ENCODE measurements around the gene GEMIN5. TPM values are rescaled to one million over a fixed set of nuclear protein-coding genes. Genes with fewer than 3 reads are reported as not detected.

GEMIN5 gene
- total and polyA plus RNA-seq, 2 of the 8 experiments (the other 6 are each of a cell fraction or from before 2014, with no cell fraction given): 12.8 to 47.0 TPM

- TF ChIP-seq CHD7 (IDR thresholded peaks at IDR 0.05; ENCODE audit: insufficient replicate concordance, low read length): no peak
- no peak for TF ChIP-seq CHD1 (IDR thresholded peaks at IDR 0.05; ENCODE audit: low read depth, low read length)
- no peak for TF ChIP-seq SP1 (IDR thresholded peaks at IDR 0.05; ENCODE audit: low read depth, low read length)
- no peak for TF ChIP-seq SAP30 (IDR thresholded peaks at IDR 0.05; ENCODE audit: insufficient read depth, insufficient replicate concordance, low read length)
Measured at GRCh38 chr5:154849264-154849785, 88.7 kb downstream of the GEMIN5 start (continued).

All from H1 (cell line).